ENCODE data around the gene PRDX6.

- TF ChIP-seq CTCF (IDR thresholded peaks at IDR 0.05) (no peak), POLR2A (IDR thresholded peaks at IDR 0.05) (no peak), EP300 (IDR thresholded peaks at IDR 0.05) (no peak)
Observed at GRCh38 chr1:173479649-173480048, 2.5 kb downstream of the PRDX6 start.

Data from tibial nerve (tissue), 4 donors.